H1 (cell line): Measurements from ENCODE around the gene GEN1. TPM values are rescaled to one million over a fixed set of nuclear protein-coding genes. Genes with fewer than 3 reads are reported as not detected.

Source experiments
- CTCF ChIA-PET: fragments of 300-600 bp; sonication (Branson Sonifier 250); formaldehyde crosslinking; loops from one replicate; lab custom pipeline; 2021; ENCODE audit not compliant: partially characterized antibody; lab: Charles Lee
- POLR2A ChIA-PET: fragments of 300-600 bp; sonication (Branson Sonifier 250); formaldehyde crosslinking; loops from one replicate; lab custom pipeline; 2021; ENCODE audit warnings: inconsistent platforms; ENCODE audit not compliant: partially characterized antibody; lab: Charles Lee
- DNase-seq, 2 experiments: peaks; one replicate each; pipeline versions ENCODE4 v3.0.0 to v3.0.0-alpha.2; 2010 to 2022; ENCODE audit warnings: low spot score in 2 of 2, low read depth in 1 of 2, mixed read lengths in 1 of 2
- FAIRE-seq: peaks from 2 replicates; lab custom pipeline; 2011; peaks lifted over from hg19 to GRCh38; lab: Jason Lieb, UNC
- H2AFZ ChIP-seq: 2 replicates; pipeline ENCODE4 v1.8.1; 2012; ENCODE audit warnings: low read length, inconsistent platforms
- H2AK5ac ChIP-seq: 2 replicates; pipeline ENCODE4 v1.6.1; 2013; ENCODE audit warnings: low read depth, low read length
- H2BK120ac ChIP-seq: replicated peaks from 2 replicates; pipeline ENCODE3; 2013; ENCODE audit warnings: low read depth, low read length, inconsistent platforms
- H2BK12ac ChIP-seq: 2 replicates; pipeline ENCODE4 v1.6.1; 2013; ENCODE audit warnings: low read depth, low read length
- H2BK15ac ChIP-seq: 2 replicates; pipeline ENCODE4 v1.6.1; 2013; ENCODE audit warnings: low read length
- H2BK20ac ChIP-seq: 2 replicates; pipeline ENCODE4 v1.6.1; 2013; ENCODE audit warnings: low read length
- H2BK5ac ChIP-seq: 2 replicates; pipeline ENCODE4 v1.6.1; 2013; ENCODE audit warnings: low read depth, low read length
- H3K14ac ChIP-seq: 2 replicates; pipeline ENCODE4 v1.6.1; 2013; ENCODE audit warnings: inconsistent platforms; ENCODE audit not compliant: insufficient read length
- H3K18ac ChIP-seq: 2 replicates; pipeline ENCODE4 v1.6.1; 2013; ENCODE audit warnings: low read length; ENCODE audit errors: extremely low read depth
- H3K23ac ChIP-seq: 2 replicates; pipeline ENCODE4 v1.6.1; 2013; ENCODE audit warnings: inconsistent platforms; ENCODE audit not compliant: insufficient read length
- H3K23me2 ChIP-seq: 2 replicates; pipeline ENCODE4 v1.6.1; 2013; ENCODE audit warnings: low read depth, low read length
- H3K27ac ChIP-seq: 2 replicates; pipeline ENCODE4 v1.6.1; 2011; ENCODE audit warnings: low read depth, low read length, inconsistent platforms
- H3K27me3 ChIP-seq, 4 experiments: replicated peaks in 1 of 4; 1 replicate in 1 of 4; 2 replicates in 3 of 4; pipeline versions ENCODE4 v1.6.1 to v1.8.1; 2011 to 2013; ENCODE audit warnings: low read length in 3 of 4, mild to moderate bottlenecking in 3 of 4, inconsistent platforms in 2 of 4, mixed read lengths in 2 of 4, moderate library complexity in 1 of 4; ENCODE audit not compliant: control insufficient read depth in 3 of 4, insufficient read depth in 3 of 4; ENCODE audit errors: extremely low read depth in 1 of 4
- H3K36me3 ChIP-seq, 4 experiments: 2 replicates each; pipeline versions ENCODE4 v1.6.1 to v1.8.1; 2011 to 2013; ENCODE audit warnings: mild to moderate bottlenecking in 4 of 4, low read length in 3 of 4, moderate library complexity in 2 of 4, control low read depth in 1 of 4, inconsistent platforms in 1 of 4; ENCODE audit not compliant: insufficient read depth in 4 of 4, control insufficient read depth in 2 of 4
- H3K4ac ChIP-seq: replicated peaks from 2 replicates; pipeline ENCODE3; 2013; ENCODE audit warnings: low read length, low read depth, mixed read lengths, inconsistent platforms; ENCODE audit not compliant: insufficient read length
- H3K4me1 ChIP-seq, 4 experiments: replicated peaks in 1 of 4; 1 replicate in 1 of 4; 2 replicates in 3 of 4; pipeline versions ENCODE4 v1.6.1 to v1.8.1; 2011 to 2013; ENCODE audit warnings: low read length in 3 of 4, inconsistent platforms in 2 of 4, mixed read lengths in 1 of 4; ENCODE audit not compliant: insufficient read depth in 4 of 4, control insufficient read depth in 3 of 4
- H3K4me2 ChIP-seq, 2 experiments: 2 replicates each; pipeline versions ENCODE4 v1.6.1 to v1.8.1; 2011 to 2013; ENCODE audit warnings: low read depth in 2 of 2, low read length in 2 of 2, control low read depth in 1 of 2, inconsistent platforms in 1 of 2, mild to moderate bottlenecking in 1 of 2; ENCODE audit not compliant: insufficient read depth in 1 of 2
- H3K4me3 ChIP-seq, 4 experiments: fragments of 200-600, 300-600 bp in 1 of 4; sonication (generic), shearing (Covaris generic), sonication (Bioruptor Twin) in 1 of 4; 2 replicates each; pipeline versions ENCODE4 v1.5.1 to v1.8.1; 2011 to 2016; ENCODE audit warnings: low read length in 4 of 4, low read depth in 3 of 4, control low read depth in 2 of 4, inconsistent platforms in 2 of 4, mild to moderate bottlenecking in 2 of 4, mixed read lengths in 1 of 4, moderate library complexity in 1 of 4; ENCODE audit not compliant: insufficient read depth in 2 of 4; ENCODE audit errors: extremely low read depth in 1 of 4
- H3K56ac ChIP-seq: replicated peaks from 2 replicates; pipeline ENCODE3; 2013; ENCODE audit warnings: low read depth, mild to moderate bottlenecking, mixed read lengths, low read length, inconsistent platforms; ENCODE audit not compliant: insufficient read length
- H3K79me1 ChIP-seq: 2 replicates; pipeline ENCODE4 v1.6.1; 2013; ENCODE audit warnings: low read depth, low read length, control low read depth
- H3K79me2 ChIP-seq, 2 experiments: 2 replicates each; pipeline versions ENCODE4 v1.6.1 to v1.8.1; 2012 to 2013; ENCODE audit warnings: low read length in 2 of 2, mild to moderate bottlenecking in 2 of 2, inconsistent platforms in 1 of 2; ENCODE audit not compliant: insufficient read depth in 2 of 2, control insufficient read depth in 1 of 2
- H3K9ac ChIP-seq, 4 experiments: replicated peaks in 1 of 4; 1 replicate in 1 of 4; 2 replicates in 3 of 4; pipeline versions ENCODE4 v1.6.1 to v1.8.1; 2011 to 2013; ENCODE audit warnings: low read depth in 3 of 4, low read length in 3 of 4, control low read depth in 2 of 4, mild to moderate bottlenecking in 2 of 4, moderate library complexity in 2 of 4, inconsistent platforms in 1 of 4; ENCODE audit errors: extremely low read depth in 1 of 4
- H3K9me3 ChIP-seq, 2 experiments: 2 replicates each; pipeline versions ENCODE4 v1.6.1 to v1.8.1; 2012 to 2013; ENCODE audit warnings: mild to moderate bottlenecking in 2 of 2, moderate library complexity in 2 of 2, control low read depth in 1 of 2, inconsistent platforms in 1 of 2, low read depth in 1 of 2, low read length in 1 of 2, mixed read lengths in 1 of 2; ENCODE audit not compliant: insufficient read depth in 2 of 2
- H4K20me1 ChIP-seq, 2 experiments: replicated peaks in 1 of 2; 2 replicates each; pipeline versions ENCODE3 to v1.8.1; 2011 to 2013; ENCODE audit warnings: inconsistent platforms in 2 of 2, low read length in 2 of 2, mild to moderate bottlenecking in 1 of 2; ENCODE audit not compliant: insufficient read depth in 2 of 2, control insufficient read depth in 1 of 2
- H4K5ac ChIP-seq: 2 replicates; pipeline ENCODE4 v1.6.1; 2013; ENCODE audit warnings: low read length, low read depth, mixed read lengths, inconsistent platforms; ENCODE audit not compliant: insufficient read length
- H4K8ac ChIP-seq: 2 replicates; pipeline ENCODE4 v1.8.0; 2013; ENCODE audit warnings: mild to moderate bottlenecking, moderate library complexity, low read length, inconsistent platforms; ENCODE audit not compliant: insufficient read depth; ENCODE audit errors: extremely low read depth
- H4K91ac ChIP-seq: replicated peaks from 2 replicates; pipeline ENCODE3; 2013; ENCODE audit warnings: low read length, mixed read lengths, inconsistent platforms; ENCODE audit not compliant: insufficient read length
- GTF2F1 ChIP-seq: IDR thresholded peaks from 2 replicates; pipeline ENCODE4 v1.6.1; 2012; ENCODE audit warnings: low read depth, low read length, improper control_type of control experiment, borderline replicate concordance
- TEAD4 ChIP-seq: IDR thresholded peaks from 2 replicates; pipeline ENCODE4 v1.6.1; 2012; ENCODE audit warnings: low read depth, low read length, inconsistent platforms, mixed read lengths
- WGBS, 2 experiments: shearing (Covaris generic) in 1 of 2; methylation state at CpG; one replicate each; pipeline versions ENCODE4 v1.1.6 to v1.1.7; 2013 to 2015; ENCODE audit warnings: low lambda C conversion rate in 2 of 2, mixed read lengths in 2 of 2, inconsistent platforms in 1 of 2, low coverage in 1 of 2, missing lambda C conversion rate in 1 of 2; ENCODE audit not compliant: insufficient replicate concordance in 2 of 2, insufficient coverage in 1 of 2, insufficient read length in 1 of 2; ENCODE audit errors: extremely low coverage in 1 of 2, missing lambda C conversion rate in 1 of 2; 5-methylcytosine and 5-hydroxymethylcytosine counted together
- polyA plus RNA-seq, 7 experiments: library from polyadenylated mRNA; depleted of rRNA in 3 of 7; stranded (reverse) in 5 of 7; unstranded in 2 of 7; fragments of >200 nt in 5 of 7; fragments of 200-250 nt in 2 of 7; gene quantifications; 1 replicate in 5 of 7; 2 replicates in 1 of 7; 4 replicates in 1 of 7; pipeline versions ENCODE4 v1.2.1 to v1.2.3, GENCODE V29; 2011 to 2013; ENCODE audit warnings: missing spikeins in 2 of 7, mixed read lengths in 2 of 7
- total RNA-seq: library from RNA; stranded (reverse); fragmentation: NEBNext Ultra II Directional; extraction: Animal tissue kit (Norgen Biotek cat#: 25700); gene quantifications from 2 replicates; pipeline ENCODE4 v1.2.1, GENCODE V29; 2021

Gene GEN1
- total and polyA plus RNA-seq, 2 of the 8 experiments (the other 6 are each of a cell fraction or from before 2014, with no cell fraction given): 6.9 to 19.2 TPM

DNA sequence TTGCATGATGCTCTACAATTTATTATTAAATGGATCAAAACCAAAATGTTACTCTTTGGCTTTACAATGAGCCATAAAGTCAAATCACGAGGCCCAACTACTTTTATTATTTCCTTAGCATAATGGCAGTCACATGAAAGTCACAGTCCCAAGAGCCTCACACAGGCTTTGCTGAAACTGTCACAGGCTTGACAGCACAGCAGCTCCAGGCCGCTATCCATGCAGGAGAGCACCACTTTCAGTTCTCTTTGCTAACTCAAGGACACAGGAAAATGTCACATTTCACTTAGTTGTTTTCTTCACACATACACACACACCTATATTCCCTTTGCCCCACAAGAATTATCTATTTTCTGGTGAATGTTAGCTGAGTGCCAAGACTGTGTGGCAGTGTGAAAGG lies 51.2 kb downstream of the GEN1 start:
- H3K9me3 ChIP-seq: no peaks in the 10 kb centered on the region
- no peaks in the 10 kb centered on the region for H3K23me2 ChIP-seq

More for the DNA sequence above, 51.2 kb downstream of the GEN1 start:
- FAIRE-seq (no peak), DNase-seq (no peak)
- Histone ChIP-seq H2BK5ac (no peak overlapping the region), H3K4ac (no peak overlapping the region), H3K56ac (no peak overlapping the region), H3K18ac (no peak overlapping the region), H4K20me1 (no peaks in the 10 kb centered on the region), H2BK12ac (no peak overlapping the region), H3K79me1 (no peaks in the 10 kb centered on the region), H4K5ac (no peak overlapping the region), H4K8ac (no peak overlapping the region), H2BK20ac (no peak overlapping the region), H3K4me2 (no peak overlapping the region), H3K4me3 (no peak overlapping the region), H3K79me2 (no peaks in the 10 kb centered on the region), H3K4me1 (no peaks in the 10 kb centered on the region), H2BK120ac (no peak overlapping the region), H2AK5ac (no peak overlapping the region), H3K14ac (no peak overlapping the region), H2AFZ (no peak overlapping the region), H3K27ac (no peak overlapping the region), H3K23ac (no peak overlapping the region), H4K91ac (no peak overlapping the region), H3K9ac (no peak overlapping the region), H3K27me3 (peaks cover 0 to 1% (median 0%) of the 10 kb centered on the region in 4 experiments; a peak in 1 of 7 replicates), H3K36me3 (no peaks in the 10 kb centered on the region), H2BK15ac (no peak overlapping the region)
- TF ChIP-seq GTF2F1 (no peak), TEAD4 (no peak)
- POLR2A ChIA-PET: no interaction called here
- WGBS, 2 experiments: 93% methylated on average over 2 of the region's 2 CpGs; no CpG with 5 or more reads in 1 of the 2 experiments
- CTCF ChIA-PET: interaction anchor here (0.6 to 2.8 kb wide), 3 partner anchors 12 to 1203 kb away, joined by 3 to 11 read pairs (median 3); no protein-coding TSS in a partner anchor
